ENCODE results near the gene SEMA4A. TPM values are rescaled to one million over a fixed set of nuclear protein-coding genes. Genes with fewer than 3 reads are reported as not detected.

SEMA4A gene
- total RNA-seq, 1 donor from 2014 or later = 30.7 TPM

DNA sequence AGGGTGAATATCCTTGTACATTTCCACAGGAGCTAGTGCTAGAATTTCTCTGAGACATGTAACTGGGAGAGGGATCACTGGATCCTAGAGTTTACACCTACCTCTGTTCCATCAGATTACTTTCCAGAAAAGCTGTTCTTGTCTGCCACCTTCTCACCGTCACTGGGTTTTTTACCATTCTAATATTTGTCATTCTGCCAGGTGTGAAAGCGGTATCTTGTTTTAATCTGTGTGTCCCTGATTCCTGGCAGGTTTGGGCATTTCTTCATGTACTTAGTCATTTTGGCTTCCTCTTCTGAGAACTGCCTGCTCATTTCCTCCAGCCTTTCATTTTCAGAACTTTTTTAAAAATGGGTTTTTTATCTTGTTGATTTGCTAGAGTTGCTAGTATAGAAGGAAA is 64.5 kb downstream of the SEMA4A start:
- Histone ChIP-seq H3K4me3 (no peak overlapping the region), H3K36me3 (peaks cover 22% of the 10 kb centered on the region), H3K27me3 (no peaks in the 10 kb centered on the region), H3K9me3 (no peaks in the 10 kb centered on the region), H3K27ac (peak overlapping the region; percentile 67), H3K4me1 (peaks cover 29% of the 10 kb centered on the region)
- intact Hi-C loops (cut with DNase I) = no loop called here
- DNase-seq = no peak
- TF ChIP-seq, protein P1, sequence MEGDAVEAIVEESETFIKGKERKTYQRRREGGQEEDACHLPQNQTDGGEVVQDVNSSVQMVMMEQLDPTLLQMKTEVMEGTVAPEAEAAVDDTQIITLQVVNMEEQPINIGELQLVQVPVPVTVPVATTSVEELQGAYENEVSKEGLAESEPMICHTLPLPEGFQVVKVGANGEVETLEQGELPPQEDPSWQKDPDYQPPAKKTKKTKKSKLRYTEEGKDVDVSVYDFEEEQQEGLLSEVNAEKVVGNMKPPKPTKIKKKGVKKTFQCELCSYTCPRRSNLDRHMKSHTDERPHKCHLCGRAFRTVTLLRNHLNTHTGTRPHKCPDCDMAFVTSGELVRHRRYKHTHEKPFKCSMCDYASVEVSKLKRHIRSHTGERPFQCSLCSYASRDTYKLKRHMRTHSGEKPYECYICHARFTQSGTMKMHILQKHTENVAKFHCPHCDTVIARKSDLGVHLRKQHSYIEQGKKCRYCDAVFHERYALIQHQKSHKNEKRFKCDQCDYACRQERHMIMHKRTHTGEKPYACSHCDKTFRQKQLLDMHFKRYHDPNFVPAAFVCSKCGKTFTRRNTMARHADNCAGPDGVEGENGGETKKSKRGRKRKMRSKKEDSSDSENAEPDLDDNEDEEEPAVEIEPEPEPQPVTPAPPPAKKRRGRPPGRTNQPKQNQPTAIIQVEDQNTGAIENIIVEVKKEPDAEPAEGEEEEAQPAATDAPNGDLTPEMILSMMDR (IDR thresholded peaks at IDR 0.05) = no peak
- no peak for ATAC-seq

DNA sequence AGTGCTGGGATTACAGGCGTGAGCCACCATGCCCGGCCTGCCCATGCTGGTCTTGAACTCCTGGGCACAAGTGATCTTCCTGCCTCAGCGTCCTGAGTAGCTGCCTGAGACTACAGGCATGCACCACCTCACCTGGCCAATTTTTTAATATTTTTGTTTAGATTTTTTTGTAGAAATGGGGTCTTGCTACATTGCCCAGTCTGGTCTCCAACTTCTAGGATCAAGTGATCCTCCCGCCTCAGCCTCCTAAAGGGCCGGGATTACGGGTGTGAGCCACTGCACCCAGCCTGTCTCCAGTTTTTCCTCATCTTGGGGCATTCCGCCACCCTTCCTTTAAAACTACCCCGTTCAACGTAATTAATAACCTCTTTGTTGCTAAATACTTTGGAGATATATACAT is 66.8 kb downstream of the SEMA4A start:
- DNase-seq = no peak
- H3K36me3 ChIP-seq = peaks cover 38% of the 10 kb centered on the region
- H3K27me3 ChIP-seq = no peaks in the 10 kb centered on the region
- H3K9me3 ChIP-seq = no peaks in the 10 kb centered on the region
- no peak overlapping the region for H3K27ac ChIP-seq
- intact Hi-C loops (cut with DNase I) = loop anchor here (10.0 kb wide), 1 partner anchor 75 kb away; no protein-coding TSS in a partner anchor
- no peak overlapping the region for H3K4me3 ChIP-seq
- TF ChIP-seq, protein P1 (IDR thresholded peaks at IDR 0.05) = no peak
- ATAC-seq = no peak
- peaks cover 18% of the 10 kb centered on the region for H3K4me1 ChIP-seq

DNA sequence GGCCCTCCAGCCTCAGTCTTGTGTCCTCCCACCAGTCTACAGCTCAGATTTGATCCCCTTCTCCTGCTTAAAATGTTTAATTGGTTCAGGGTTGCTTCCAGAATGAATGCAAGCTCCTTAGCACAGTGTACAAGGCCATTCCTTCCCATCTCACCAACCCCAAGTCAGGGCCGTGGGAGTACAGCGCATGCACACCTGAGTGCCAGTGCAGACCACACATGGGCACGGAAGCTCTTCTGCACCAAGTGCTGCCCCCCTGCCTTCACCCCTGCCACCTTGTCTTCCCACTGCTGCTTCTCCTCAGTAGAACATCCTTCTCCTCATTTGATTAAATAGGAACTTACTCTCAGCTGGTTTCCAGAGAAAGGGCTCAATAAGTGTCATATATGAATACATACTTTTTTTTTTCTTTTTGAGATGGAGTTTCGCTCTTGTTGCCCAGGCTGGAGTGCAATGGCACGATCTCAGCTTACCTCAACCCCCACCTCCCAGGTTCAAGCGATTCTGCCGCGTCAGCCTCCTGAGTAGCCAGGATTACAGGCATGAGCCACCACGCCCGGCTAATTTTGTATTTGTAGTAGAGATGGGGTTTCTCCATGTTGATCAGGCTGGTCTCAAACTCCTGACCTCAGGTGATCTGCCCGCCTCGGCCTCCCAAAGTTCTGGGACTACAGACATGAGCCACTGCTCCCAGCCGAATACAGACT is 68.8 kb downstream of the SEMA4A start:
- Histone ChIP-seq H3K27me3 (no peaks in the 10 kb centered on the region), H3K4me3 (no peak overlapping the region), H3K36me3 (peaks cover 54% of the 10 kb centered on the region), H3K27ac (no peak overlapping the region), H3K9me3 (no peaks in the 10 kb centered on the region), H3K4me1 (peaks cover 16% of the 10 kb centered on the region)
- DNase-seq (no peak), ATAC-seq (no peak)
- TF ChIP-seq, protein P1 (IDR thresholded peaks at IDR 0.05) = no peak
- intact Hi-C loops (cut with DNase I) = loop anchor here (10.0 kb wide), 1 partner anchor 77 kb away; no protein-coding TSS in a partner anchor

- Histone ChIP-seq H3K27me3 (no peaks in the 10 kb centered on the region), H3K4me1 (peaks cover 3% of the 10 kb centered on the region), H3K27ac (no peak overlapping the region), H3K36me3 (peaks cover 55% of the 10 kb centered on the region), H3K9me3 (no peaks in the 10 kb centered on the region), H3K4me3 (no peak overlapping the region)
- TF ChIP-seq, protein P1 (IDR thresholded peaks at IDR 0.05) = no peak
- no peak for DNase-seq
- intact Hi-C loops (cut with DNase I) = loop anchor here (5.0 to 10.0 kb wide), 2 partner anchors 81 to 133 kb away; no protein-coding TSS in a partner anchor
- ATAC-seq = no peak
Observed at GRCh38 chr1:156225677-156226014, 72.3 kb downstream of the SEMA4A start.

DNA sequence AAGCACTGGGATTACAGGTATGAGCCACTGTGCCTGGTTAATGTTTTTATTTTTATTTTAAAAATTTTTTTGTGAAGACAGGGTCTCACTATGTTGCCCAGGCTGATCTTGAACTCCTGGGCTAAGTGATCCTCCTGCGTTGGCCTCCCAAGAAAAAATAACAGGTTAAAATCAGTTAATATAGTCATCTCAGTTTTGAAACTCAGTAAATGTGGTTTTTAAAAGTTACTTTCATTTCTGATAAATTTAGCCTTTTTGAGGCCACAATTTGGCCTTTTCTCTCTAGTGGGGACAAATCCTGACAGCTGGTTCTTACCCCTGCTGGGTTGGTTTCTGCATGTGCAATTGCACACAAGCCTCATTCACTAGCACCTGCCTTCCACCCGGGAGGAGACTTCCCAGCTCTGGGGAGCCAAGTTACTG is 72.7 kb downstream of the SEMA4A start:
- TF ChIP-seq, protein P1 (IDR thresholded peaks at IDR 0.05) = no peak
- Histone ChIP-seq H3K27me3 (no peaks in the 10 kb centered on the region), H3K4me1 (peaks cover 3% of the 10 kb centered on the region), H3K4me3 (no peak overlapping the region), H3K9me3 (no peaks in the 10 kb centered on the region), H3K27ac (no peak overlapping the region), H3K36me3 (peaks cover 51% of the 10 kb centered on the region)
- ATAC-seq = no peak
- DNase-seq = no peak
- intact Hi-C loops (cut with DNase I) = loop anchor here (5.0 to 10.0 kb wide), 2 partner anchors 81 to 134 kb away; no protein-coding TSS in a partner anchor
